Measurements from ENCODE around the gene ANO3. TPM values are rescaled to one million over a fixed set of nuclear protein-coding genes. Genes with fewer than 3 reads are reported as not detected.

ANO3 gene
- total and polyA plus RNA-seq, 12 donors: 0.10 to 3.9 (median 0.65) TPM

DNA sequence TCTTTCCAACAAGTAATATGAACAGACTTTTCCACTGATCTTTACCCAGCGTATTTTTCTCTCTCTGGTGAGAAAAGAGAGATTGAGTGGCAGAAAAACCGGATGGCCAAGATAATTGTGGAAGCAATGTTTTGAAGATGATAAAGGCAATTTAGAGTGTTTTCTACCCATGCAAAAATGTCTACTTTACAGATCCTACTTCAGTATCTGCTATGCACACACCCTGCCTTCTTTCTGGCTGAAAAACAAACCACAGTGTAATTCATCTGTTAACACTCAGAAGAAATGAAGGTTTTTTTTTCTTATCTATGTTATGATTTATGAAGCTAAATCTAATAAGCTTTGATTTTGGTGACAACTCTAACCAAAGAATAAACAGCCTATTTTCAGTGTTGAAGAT lies 333.1 kb downstream of the ANO3 start:
- Histone ChIP-seq H3K4me3 (no peak overlapping the region), H3K27me3 (no peaks in the 10 kb centered on the region), H3K4me1 (replicated peaks in 1 of 2) (no peaks in the 10 kb centered on the region), H3K9me3 (replicated peaks in 1 of 3) (no peaks in the 10 kb centered on the region), H3K36me3 (replicated peaks in 1 of 2) (no peaks in the 10 kb centered on the region), H3K27ac (no peak overlapping the region)
- 66 to 75% (median 68%) methylated on average over 2 of the region's 2 CpGs for WGBS, 4 donors
- intact Hi-C loops (cut with DNase I): no loop called here
- no peak for DNase-seq
- TF ChIP-seq POLR2A (IDR thresholded peaks at IDR 0.05): no peak
- TF ChIP-seq, protein P1, sequence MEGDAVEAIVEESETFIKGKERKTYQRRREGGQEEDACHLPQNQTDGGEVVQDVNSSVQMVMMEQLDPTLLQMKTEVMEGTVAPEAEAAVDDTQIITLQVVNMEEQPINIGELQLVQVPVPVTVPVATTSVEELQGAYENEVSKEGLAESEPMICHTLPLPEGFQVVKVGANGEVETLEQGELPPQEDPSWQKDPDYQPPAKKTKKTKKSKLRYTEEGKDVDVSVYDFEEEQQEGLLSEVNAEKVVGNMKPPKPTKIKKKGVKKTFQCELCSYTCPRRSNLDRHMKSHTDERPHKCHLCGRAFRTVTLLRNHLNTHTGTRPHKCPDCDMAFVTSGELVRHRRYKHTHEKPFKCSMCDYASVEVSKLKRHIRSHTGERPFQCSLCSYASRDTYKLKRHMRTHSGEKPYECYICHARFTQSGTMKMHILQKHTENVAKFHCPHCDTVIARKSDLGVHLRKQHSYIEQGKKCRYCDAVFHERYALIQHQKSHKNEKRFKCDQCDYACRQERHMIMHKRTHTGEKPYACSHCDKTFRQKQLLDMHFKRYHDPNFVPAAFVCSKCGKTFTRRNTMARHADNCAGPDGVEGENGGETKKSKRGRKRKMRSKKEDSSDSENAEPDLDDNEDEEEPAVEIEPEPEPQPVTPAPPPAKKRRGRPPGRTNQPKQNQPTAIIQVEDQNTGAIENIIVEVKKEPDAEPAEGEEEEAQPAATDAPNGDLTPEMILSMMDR (IDR thresholded peaks at IDR 0.05): no peak

DNA sequence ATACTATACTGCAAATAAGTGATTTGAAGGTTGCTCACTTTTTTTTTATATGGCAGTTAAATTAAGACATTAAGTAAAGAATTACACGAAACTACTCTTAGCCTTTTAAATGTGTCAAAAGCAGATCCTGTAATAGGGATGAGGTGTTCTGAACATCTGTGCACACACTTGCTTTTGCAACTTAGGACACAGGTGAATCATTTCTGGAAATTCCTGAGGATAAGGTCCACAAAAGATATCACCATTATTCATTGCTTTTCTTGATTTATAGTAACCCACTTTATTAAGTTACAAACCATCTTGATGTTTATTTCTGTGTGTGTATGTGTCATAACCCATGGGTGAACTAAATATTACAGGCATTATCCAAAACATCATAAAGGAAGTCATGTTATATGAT lies 334.0 kb downstream of the ANO3 start:
- Histone ChIP-seq H3K9me3 (replicated peaks in 1 of 3) (no peaks in the 10 kb centered on the region), H3K4me3 (no peak overlapping the region), H3K27me3 (no peaks in the 10 kb centered on the region), H3K4me1 (replicated peaks in 1 of 2) (no peaks in the 10 kb centered on the region), H3K27ac (no peak overlapping the region), H3K36me3 (replicated peaks in 1 of 2) (no peaks in the 10 kb centered on the region)
- TF ChIP-seq, protein P1 (IDR thresholded peaks at IDR 0.05): no peak
- TF ChIP-seq POLR2A (IDR thresholded peaks at IDR 0.05): no peak
- no peak for DNase-seq
- intact Hi-C loops (cut with DNase I): no loop called here
- WGBS, 4 donors: 49 to 65% (median 62%) methylated on average over 1 of the region's 1 CpG

DNA sequence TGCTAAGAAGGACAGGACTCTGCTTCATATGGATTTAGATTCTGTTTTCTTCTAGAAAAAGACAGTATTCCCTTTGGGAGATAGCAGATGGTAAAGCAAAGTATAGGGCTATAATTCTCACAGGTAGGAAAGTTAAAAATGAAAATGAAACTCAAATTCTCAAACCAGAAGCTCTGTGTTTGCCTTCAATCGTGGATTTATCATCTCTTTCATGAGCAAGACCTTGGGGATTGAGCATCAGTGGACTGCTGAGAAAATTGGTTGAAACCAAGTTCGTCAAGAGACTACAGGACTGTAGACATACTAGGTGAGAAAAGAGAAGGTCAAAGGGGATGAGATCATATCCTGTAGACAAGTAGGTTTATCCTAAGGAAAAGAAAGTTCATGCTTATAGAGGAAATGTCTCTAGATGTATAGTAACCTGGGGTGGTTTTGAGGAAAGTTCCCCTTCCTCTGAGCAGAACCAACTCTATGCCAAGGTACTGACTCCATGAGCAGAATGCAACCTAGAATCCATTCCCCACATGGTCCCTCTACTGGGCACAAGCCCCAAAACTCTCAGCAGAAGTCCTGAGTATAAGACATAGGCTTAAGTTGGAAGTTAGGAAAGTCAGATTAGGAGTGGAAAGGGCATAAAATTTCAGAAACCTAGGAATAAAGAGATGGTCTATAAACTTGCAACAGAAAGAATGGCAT lies 343.5 kb downstream of the ANO3 start:
- Histone ChIP-seq H3K4me1 (replicated peaks in 1 of 2) (no peaks in the 10 kb centered on the region), H3K9me3 (replicated peaks in 1 of 3) (no peaks in the 10 kb centered on the region), H3K4me3 (no peak overlapping the region), H3K27ac (no peak overlapping the region), H3K36me3 (replicated peaks in 1 of 2) (no peaks in the 10 kb centered on the region), H3K27me3 (no peaks in the 10 kb centered on the region)
- 26 to 44% (median 42%) methylated on average over 2 of the region's 2 CpGs for WGBS, 4 donors
- TF ChIP-seq, protein P1 (IDR thresholded peaks at IDR 0.05): no peak
- TF ChIP-seq POLR2A (IDR thresholded peaks at IDR 0.05): no peak
- intact Hi-C loops (cut with DNase I): no loop called here
- DNase-seq: no peak

DNA sequence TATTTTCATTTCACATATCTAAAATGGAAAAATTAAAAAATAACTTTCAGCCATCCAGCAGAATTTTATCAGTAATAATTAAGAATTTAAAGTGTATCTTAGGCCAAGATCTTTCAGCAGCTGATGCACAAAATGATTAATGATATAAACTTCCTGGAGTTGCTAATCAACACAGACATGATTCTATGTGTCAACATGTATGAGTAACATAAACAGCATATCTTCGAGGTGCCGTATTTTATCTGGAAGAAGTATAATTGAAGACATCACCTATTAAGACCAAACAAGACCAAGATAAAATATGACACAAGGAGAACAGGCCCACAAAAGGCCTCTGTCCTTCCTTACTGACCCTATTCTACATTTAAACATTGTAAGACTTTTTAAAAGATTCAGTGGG lies 344.7 kb downstream of the ANO3 start:
- Histone ChIP-seq H3K4me3 (no peak overlapping the region), H3K27ac (no peak overlapping the region), H3K4me1 (replicated peaks in 1 of 2) (no peaks in the 10 kb centered on the region), H3K27me3 (no peaks in the 10 kb centered on the region), H3K36me3 (replicated peaks in 1 of 2) (no peaks in the 10 kb centered on the region), H3K9me3 (replicated peaks in 1 of 3) (no peaks in the 10 kb centered on the region)
- no peak for DNase-seq
- intact Hi-C loops (cut with DNase I): no loop called here
- no peak for TF ChIP-seq POLR2A (IDR thresholded peaks at IDR 0.05)
- TF ChIP-seq, protein P1 (IDR thresholded peaks at IDR 0.05): no peak
- 68 to 71% (median 71%) methylated on average over 2 of the region's 2 CpGs for WGBS, 4 donors
